Ectodermal cell (in vitro differentiated cells): ENCODE results near the gene ARL15.

Experiments
- H3K27ac ChIP-seq: 2 replicates; pipeline ENCODE4 v1.7.0; 2013; ENCODE audit warnings: mild to moderate bottlenecking, low read depth, low read length; ENCODE audit not compliant: insufficient read depth, poor library complexity, severe bottlenecking
- H3K27me3 ChIP-seq: 2 replicates; pipeline ENCODE4 v1.7.0; 2013; ENCODE audit warnings: mild to moderate bottlenecking, low read length; ENCODE audit not compliant: insufficient read depth, control insufficient read depth, poor library complexity, severe bottlenecking
- H3K36me3 ChIP-seq: one replicate; pipeline ENCODE4 v1.7.0; 2013; ENCODE audit warnings: low read length; ENCODE audit not compliant: control insufficient read depth, insufficient read depth
- H3K4me1 ChIP-seq: one replicate; pipeline ENCODE4 v1.7.0; 2013; ENCODE audit warnings: low read length; ENCODE audit not compliant: control insufficient read depth, insufficient read depth
- H3K4me3 ChIP-seq: 2 replicates; pipeline ENCODE4 v1.7.0; 2013; ENCODE audit warnings: low read depth, low read length, control low read depth; ENCODE audit not compliant: insufficient read depth
- H3K9me3 ChIP-seq: 2 replicates; pipeline ENCODE4 v1.7.0; 2013; ENCODE audit warnings: mild to moderate bottlenecking, low read length, moderate library complexity; ENCODE audit not compliant: control insufficient read depth
- WGBS, 2 experiments: methylation state at CpG; one replicate each; pipeline ENCODE4 v1.1.7; 2013; ENCODE audit warnings: missing lambda C conversion rate in 2 of 2; 5-methylcytosine and 5-hydroxymethylcytosine counted together

The ARL15 gene

GRCh38 chr5:54251981-54252380 is 58.4 kb downstream of the ARL15 start:
- no peak overlapping the region for H3K27ac ChIP-seq

GRCh38 chr5:54249210-54250028 is 61.0 kb downstream of the ARL15 start:
- Histone ChIP-seq H3K36me3 (no peaks in the 10 kb centered on the region), H3K4me1 (peaks cover 4% of the 10 kb centered on the region), H3K27ac (no peak overlapping the region), H3K9me3 (no peaks in the 10 kb centered on the region), H3K27me3 (no peaks in the 10 kb centered on the region), H3K4me3 (no peak overlapping the region)
- 73 to 83% methylated on average over 4 of the region's 4 CpGs for WGBS, 2 experiments

More at GRCh38 chr5:54251981-54252380, 58.4 kb downstream of the ARL15 start:
- Histone ChIP-seq H3K9me3 (no peaks in the 10 kb centered on the region), H3K27me3 (no peaks in the 10 kb centered on the region), H3K4me1 (peaks cover 4% of the 10 kb centered on the region), H3K36me3 (no peaks in the 10 kb centered on the region), H3K4me3 (no peak overlapping the region)
- 75 to 93% methylated on average over 1 of the region's 1 CpG for WGBS, 2 experiments

DNA sequence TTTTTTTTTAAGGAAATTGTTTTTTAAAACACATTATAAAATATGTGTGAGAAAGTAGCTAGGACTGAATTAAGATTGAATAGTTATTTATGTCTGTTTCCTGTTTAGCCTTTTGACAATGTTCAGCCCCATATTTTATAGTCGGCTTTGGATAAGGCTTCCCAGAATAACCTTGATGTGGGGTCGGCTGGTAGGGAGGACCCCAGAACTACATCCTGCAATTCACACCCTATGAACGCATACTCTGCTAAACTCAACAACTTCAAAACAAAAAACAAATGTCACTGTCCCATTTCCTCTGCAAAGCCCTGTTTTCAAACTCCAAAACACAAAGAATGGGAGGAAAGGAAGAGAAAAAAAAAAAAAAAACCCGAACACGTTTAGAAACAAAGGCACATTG is 63.1 kb downstream of the ARL15 start:
- Histone ChIP-seq H3K36me3 (no peaks in the 10 kb centered on the region), H3K9me3 (no peaks in the 10 kb centered on the region), H3K27ac (no peak overlapping the region), H3K27me3 (no peaks in the 10 kb centered on the region), H3K4me3 (no peak overlapping the region), H3K4me1 (peaks cover 4% of the 10 kb centered on the region)
- WGBS, 2 experiments = 86 to 95% methylated on average over 3 to 5 of the region's 5 CpGs

GRCh38 chr5:54243483-54244080 is 66.8 kb downstream of the ARL15 start:
- Histone ChIP-seq H3K4me1 (no peaks in the 10 kb centered on the region), H3K4me3 (no peak overlapping the region), H3K27me3 (no peaks in the 10 kb centered on the region), H3K36me3 (no peaks in the 10 kb centered on the region), H3K27ac (no peak overlapping the region), H3K9me3 (no peaks in the 10 kb centered on the region)
- WGBS, 2 experiments = 53 to 60% methylated on average over 3 of the region's 4 CpGs

DNA sequence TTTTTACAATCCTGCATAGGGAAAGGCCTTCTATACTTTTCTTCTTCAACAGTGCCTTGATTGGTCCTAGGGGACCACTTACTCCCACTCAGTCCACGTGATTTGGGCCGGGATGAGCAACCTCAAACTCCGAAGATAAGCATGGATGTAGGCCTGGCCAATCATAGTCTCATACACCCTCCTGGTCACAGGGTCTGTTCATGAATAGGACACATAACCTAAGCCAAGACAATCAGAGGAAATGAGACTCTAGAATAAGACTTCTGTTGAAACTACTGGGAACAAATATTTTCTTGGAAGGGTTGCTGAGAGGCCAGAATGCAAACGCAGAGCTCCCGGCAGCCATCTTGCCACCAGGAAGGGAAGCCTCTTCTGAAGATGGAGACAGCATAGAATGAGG is 68.1 kb downstream of the ARL15 start:
- WGBS, 2 experiments = 94 to 95% methylated on average over 5 of the region's 5 CpGs
- no peaks in the 10 kb centered on the region for H3K9me3 ChIP-seq
- no peaks in the 10 kb centered on the region for H3K4me1 ChIP-seq
- H3K27me3 ChIP-seq = no peaks in the 10 kb centered on the region
- no peak overlapping the region for H3K4me3 ChIP-seq
- H3K27ac ChIP-seq = no peak overlapping the region
- H3K36me3 ChIP-seq = no peaks in the 10 kb centered on the region

DNA sequence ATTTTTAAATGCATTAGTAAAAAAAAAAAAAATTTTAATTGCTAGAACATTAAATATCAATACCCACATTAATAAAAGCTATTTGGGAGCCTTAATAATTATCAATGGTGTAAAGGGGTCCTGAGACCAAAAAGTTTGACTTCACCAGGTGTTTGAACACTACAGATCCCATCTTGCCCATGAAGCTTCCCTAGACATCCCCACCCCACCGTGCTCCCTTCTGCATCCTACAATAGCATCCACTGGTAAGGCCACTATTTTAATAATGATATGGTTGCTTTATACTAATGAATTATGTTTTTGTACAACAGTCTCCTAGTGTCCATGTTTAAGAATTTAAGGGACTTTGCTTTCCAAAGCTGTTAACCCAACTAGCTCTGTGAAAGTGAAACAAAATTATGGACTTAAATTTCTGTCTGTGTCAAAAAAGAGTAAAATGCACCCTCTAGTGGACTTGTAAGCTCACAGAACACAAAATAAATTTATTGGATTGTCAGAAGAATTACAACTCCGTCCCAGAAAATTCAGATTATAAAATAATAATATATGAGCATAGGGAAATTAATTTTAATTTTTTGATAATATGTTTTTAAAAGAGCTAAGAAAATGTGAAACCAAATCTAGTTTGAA is 76.0 kb downstream of the ARL15 start:
- Histone ChIP-seq H3K27ac (no peak overlapping the region), H3K27me3 (no peaks in the 10 kb centered on the region), H3K36me3 (no peaks in the 10 kb centered on the region), H3K4me1 (no peaks in the 10 kb centered on the region), H3K4me3 (no peak overlapping the region), H3K9me3 (no peaks in the 10 kb centered on the region)
- 100% methylated on average over 1 of the region's 2 CpGs; no CpG with 5 or more reads in 1 of the 2 experiments for WGBS, 2 experiments

DNA sequence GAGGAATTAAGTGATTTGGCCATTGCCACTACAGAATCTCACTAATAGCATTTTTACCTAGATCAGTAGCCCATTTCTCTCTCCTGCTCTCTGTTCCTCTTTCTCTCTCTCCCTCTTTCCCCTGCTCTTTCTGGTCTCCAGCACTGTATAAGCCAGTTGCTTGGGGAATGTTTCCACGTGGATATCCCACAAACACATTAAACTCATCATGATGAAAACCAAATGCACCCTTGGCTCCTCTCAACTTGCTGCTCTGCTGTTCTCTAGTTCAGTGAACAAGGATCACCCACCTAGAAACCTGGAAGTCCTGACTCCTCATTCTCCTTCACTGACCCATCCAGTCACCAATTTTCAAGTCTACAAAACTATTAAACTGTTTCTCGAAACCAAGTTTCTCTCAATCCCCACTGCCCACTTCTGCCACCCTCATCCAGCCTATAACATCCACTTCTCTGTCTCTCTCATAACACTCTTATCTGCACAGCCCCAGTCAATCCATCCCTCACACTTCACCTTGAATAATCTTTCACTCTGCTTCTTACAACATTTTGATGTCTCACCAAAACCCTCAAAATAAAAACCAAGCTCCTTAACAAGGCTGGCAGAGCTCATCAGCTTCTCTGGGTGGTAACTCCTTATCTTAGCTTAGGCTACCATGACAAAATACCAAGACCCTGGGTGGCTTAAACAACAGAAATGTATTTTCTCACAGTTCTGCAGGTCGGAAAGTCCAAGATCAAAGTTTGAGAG is 79.3 kb downstream of the ARL15 start:
- Histone ChIP-seq H3K4me1 (no peaks in the 10 kb centered on the region), H3K4me3 (no peak overlapping the region), H3K27me3 (no peaks in the 10 kb centered on the region), H3K27ac (no peak overlapping the region), H3K36me3 (no peaks in the 10 kb centered on the region), H3K9me3 (no peaks in the 10 kb centered on the region)
- 85 to 91% methylated on average over 3 of the region's 3 CpGs for WGBS, 2 experiments

- Histone ChIP-seq H3K27ac (no peak overlapping the region), H3K9me3 (no peaks in the 10 kb centered on the region), H3K4me3 (no peak overlapping the region), H3K27me3 (no peaks in the 10 kb centered on the region), H3K36me3 (no peaks in the 10 kb centered on the region), H3K4me1 (no peaks in the 10 kb centered on the region)
- WGBS, 2 experiments = 51% methylated on average over 5 to 6 of the region's 6 CpGs
These were observed 81.2 kb downstream of the ARL15 start for GRCh38 chr5:54229041-54229780.

- 88% methylated on average over 1 of the region's 1 CpG for WGBS, 2 experiments
- Histone ChIP-seq H3K9me3 (no peaks in the 10 kb centered on the region), H3K27me3 (no peaks in the 10 kb centered on the region), H3K4me3 (no peak overlapping the region), H3K4me1 (no peaks in the 10 kb centered on the region), H3K27ac (no peak overlapping the region), H3K36me3 (no peaks in the 10 kb centered on the region)
These were observed 82.6 kb downstream of the ARL15 start for GRCh38 chr5:54227759-54228158.
